K562 (cell line): ENCODE data around the gene MIER2. TPM values are rescaled to one million over a fixed set of nuclear protein-coding genes. Genes with fewer than 3 reads are reported as not detected.

ENCODE experiments used
- CREB3 ChIP-seq: fragments of 450-650 bp; conservative IDR thresholded peaks from 2 replicates; pipeline ENCODE4 v1.6.1; 2016; ENCODE audit warnings: missing genetic modification characterization, low read depth, mild to moderate bottlenecking, missing compliant biosample characterization, moderate library complexity
- DACH1 ChIP-seq: fragments of 450-650 bp; IDR thresholded peaks from 2 replicates; pipeline ENCODE4 v1.6.1; 2018; ENCODE audit not compliant: partially characterized antibody
- ESRRA ChIP-seq: fragments of 450-650 bp; IDR thresholded peaks from 2 replicates; pipeline ENCODE4 v1.6.1; 2014; ENCODE audit warnings: low read depth, mild to moderate bottlenecking, moderate library complexity, borderline replicate concordance
- MXD1 ChIP-seq: fragments of 250-450 bp; sonication (Bioruptor Pico); IDR thresholded peaks from 2 replicates; pipeline ENCODE4 v1.8.0; 2021; ENCODE audit warnings: borderline replicate concordance, mild to moderate bottlenecking, moderate library complexity; ENCODE audit not compliant: poor library complexity, severe bottlenecking
- polyA plus RNA-seq, 8 experiments: library from polyadenylated mRNA; depleted of rRNA in 4 of 8; stranded (reverse) in 5 of 8; unstranded in 3 of 8; fragments of >200 nt; fragmentation: Nextera tagmentation in 2 of 8; fragmentation: Illumina TruSeq in 1 of 8; extraction: Ambion mirVana in 2 of 8; extraction: Trizol in 1 of 8; gene quantifications; 2 replicates each; pipeline versions ENCODE4 v1.2.1 to v1.2.3, GENCODE V29; 2011 to 2014; ENCODE audit warnings: inconsistent platforms in 1 of 8, missing spikeins in 1 of 8
- total RNA-seq, 7 experiments: library from RNA; depleted of rRNA in 6 of 7; stranded (reverse); fragments of >200 nt in 6 of 7; fragmentation: Illumina TruSeq in 2 of 7; extraction: Trizol in 2 of 7; gene quantifications; 2 replicates each; pipeline versions ENCODE4 v1.2.1 to v1.2.3, GENCODE V29; 2011 to 2021; ENCODE audit warnings: low replicate concordance in 1 of 7
- TF ChIP-seq, protein P1 (sequence below): fragments of 250-450 bp; sonication (Bioruptor Pico); IDR thresholded peaks from 2 replicates; pipeline ENCODE4 v1.5.1; 2021; ENCODE audit warnings: mild to moderate bottlenecking
- TF ChIP-seq, protein P2 (sequence below): conservative IDR thresholded peaks from 2 replicates; pipeline ENCODE4 v1.6.1; 2011; ENCODE audit warnings: low read depth, mild to moderate bottlenecking, low read length; ENCODE audit not compliant: control insufficient read depth

The MIER2 gene
- total and polyA plus RNA-seq, 9 of the 15 experiments (the other 6 are each of a cell fraction or from before 2014, with no cell fraction given), result 0.46 to 34.7 (median 15.6) TPM

DNA sequence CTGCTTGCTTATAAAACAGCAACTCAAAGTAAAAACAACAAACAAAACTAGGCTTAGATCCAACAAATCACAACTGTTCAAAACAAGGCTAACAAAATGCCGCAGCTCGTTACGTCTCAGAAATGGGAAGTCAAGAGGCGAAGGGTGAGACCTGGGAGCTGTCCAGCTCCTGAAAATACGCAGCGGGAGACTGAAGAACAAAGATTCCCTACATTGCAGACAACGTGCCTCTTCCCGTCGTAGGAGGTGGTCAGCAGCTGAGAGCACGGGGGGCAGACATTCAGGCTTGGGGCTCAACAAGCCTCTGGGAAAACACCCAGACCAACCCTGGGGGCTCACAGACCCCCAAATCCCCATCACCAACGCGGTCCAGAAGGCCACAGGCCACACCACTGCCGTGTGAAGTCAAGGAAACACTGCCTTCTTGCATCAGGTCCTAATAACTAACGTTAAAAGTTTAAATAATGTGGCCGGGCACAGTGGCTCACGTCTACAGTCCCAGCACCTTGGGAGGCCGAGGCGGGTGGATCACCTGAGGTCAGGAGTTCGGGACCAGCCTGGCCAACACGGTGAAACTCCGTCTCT is 66.9 kb downstream of the MIER2 start (continued):
- TF ChIP-seq DACH1 (no peak), CREB3 (tag) (0 out of 2 replicates have a peak, but pooled peaks have one; percentile 54), MXD1 (CRISPR knock-in tag) (no peak), ESRRA (no peak)
- TF ChIP-seq, protein P1, sequence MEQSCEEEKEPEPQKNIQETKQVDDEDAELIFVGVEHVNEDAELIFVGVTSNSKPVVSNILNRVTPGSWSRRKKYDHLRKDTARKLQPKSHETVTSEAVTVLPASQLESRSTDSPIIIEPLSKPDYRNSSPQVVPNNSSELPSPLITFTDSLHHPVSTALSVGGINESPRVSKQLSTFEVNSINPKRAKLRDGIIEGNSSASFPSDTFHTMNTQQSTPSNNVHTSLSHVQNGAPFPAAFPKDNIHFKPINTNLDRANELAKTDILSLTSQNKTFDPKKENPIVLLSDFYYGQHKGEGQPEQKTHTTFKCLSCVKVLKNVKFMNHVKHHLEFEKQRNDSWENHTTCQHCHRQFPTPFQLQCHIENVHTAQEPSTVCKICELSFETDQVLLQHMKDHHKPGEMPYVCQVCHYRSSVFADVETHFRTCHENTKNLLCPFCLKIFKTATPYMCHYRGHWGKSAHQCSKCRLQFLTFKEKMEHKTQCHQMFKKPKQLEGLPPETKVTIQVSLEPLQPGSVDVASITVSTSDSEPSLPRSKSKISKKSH (CRISPR knock-in tag), result no peak
- TF ChIP-seq, protein P2, sequence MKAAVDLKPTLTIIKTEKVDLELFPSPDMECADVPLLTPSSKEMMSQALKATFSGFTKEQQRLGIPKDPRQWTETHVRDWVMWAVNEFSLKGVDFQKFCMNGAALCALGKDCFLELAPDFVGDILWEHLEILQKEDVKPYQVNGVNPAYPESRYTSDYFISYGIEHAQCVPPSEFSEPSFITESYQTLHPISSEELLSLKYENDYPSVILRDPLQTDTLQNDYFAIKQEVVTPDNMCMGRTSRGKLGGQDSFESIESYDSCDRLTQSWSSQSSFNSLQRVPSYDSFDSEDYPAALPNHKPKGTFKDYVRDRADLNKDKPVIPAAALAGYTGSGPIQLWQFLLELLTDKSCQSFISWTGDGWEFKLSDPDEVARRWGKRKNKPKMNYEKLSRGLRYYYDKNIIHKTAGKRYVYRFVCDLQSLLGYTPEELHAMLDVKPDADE, result no peak
